ENCODE results near the gene CACNG8.

GRCh38 chr19:53942001-53942786, 20.5 kb upstream of the CACNG8 start:
- TF ChIP-seq POLR2A (IDR thresholded peaks at IDR 0.05) (no peak), CTCF (IDR thresholded peaks at IDR 0.05) (no peak)

Measured in adrenal gland (tissue), 5 donors.